ENCODE measurements around the gene RAB25. TPM values are rescaled to one million over a fixed set of nuclear protein-coding genes. Genes with fewer than 3 reads are reported as not detected.
A peak's percentile ranks its signal among the peaks of the same experiment; 100 is the strongest.

The RAB25 gene
- total and polyA plus RNA-seq, 4 experiments from 2014 or later, result 0.53 to 6.6 (median 3.7) TPM

GRCh38 chr1:156053768-156054499, 7.0 kb upstream of the RAB25 start, which contains the start of gene UBQLN4:
TSS of gene UBQLN4 (minus strand) at chr1:156053798. CDS start at chr1:156053701, 97 bp downstream.
- peak within 1 kb of the TSS; percentile 84 for H3K27ac ChIP-seq (ENCODE audit: low read depth, low read length)
- intact Hi-C loops (cut with micrococcal nuclease), result loop anchor here (1.0 to 5.0 kb wide), 9 partner anchors 28 to 229 kb away; partner anchors contain the start of genes GON4L, KHDC4, MEX3A and PMF1
- H3K4me3 ChIP-seq (ENCODE audit: low read length in 2 of 2), result peak within 1 kb of the TSS; percentile 96 to 99
- ChIA-PET POLR2A (ENCODE audit: partially characterized antibody) (interaction anchor here (0.7 to 1.9 kb wide), 7 partner anchors 9 to 229 kb away, joined by 3 to 11 read pairs (median 5); partner anchors contain the start of genes KHDC4, PMF1, SMG5 and SSR2), CTCF (ENCODE audit: partially characterized antibody) (interaction anchor here (0.7 to 1.3 kb wide), 2 partner anchors 33 to 65 kb away, joined by 4 to 6 read pairs; partner anchors contain the start of gene SSR2)
- H3K4me3 Mint-ChIP-seq, result peak within 1 kb of the TSS; percentile 94 to 98 (median 96)
- H3K36me3 Mint-ChIP-seq, result peaks cover 10 to 36% of the 10 kb centered on the region in 2 donors
- H3K27me3 ChIP-seq (ENCODE audit: insufficient read depth, low read length), result no peaks in the 10 kb centered on the region
- H3K4me1 Mint-ChIP-seq, result peaks cover 13 to 51% (median 30%) of the 10 kb centered on the region in 4 donors
- no peaks in the 10 kb centered on the region for H3K9me3 ChIP-seq (ENCODE audit: control insufficient read depth in 1 of 2, low read length in 2 of 2)
- no peaks in the 10 kb centered on the region for H3K27me3 Mint-ChIP-seq
- H3K27ac Mint-ChIP-seq, result peak within 1 kb of the TSS; percentile 93 to 99 (median 96)
- H3K4me1 ChIP-seq (ENCODE audit: insufficient read depth, low read length), result peaks cover 17% of the 10 kb centered on the region
- peaks cover 12% of the 10 kb centered on the region for H3K36me3 ChIP-seq (ENCODE audit: insufficient read depth, low read length)
- peak; percentile 83 to 88 (median 83) for DNase-seq
- peaks cover 0 to 3% (median 0%) of the 10 kb centered on the region in 8 donors for H3K9me3 Mint-ChIP-seq

DNA sequence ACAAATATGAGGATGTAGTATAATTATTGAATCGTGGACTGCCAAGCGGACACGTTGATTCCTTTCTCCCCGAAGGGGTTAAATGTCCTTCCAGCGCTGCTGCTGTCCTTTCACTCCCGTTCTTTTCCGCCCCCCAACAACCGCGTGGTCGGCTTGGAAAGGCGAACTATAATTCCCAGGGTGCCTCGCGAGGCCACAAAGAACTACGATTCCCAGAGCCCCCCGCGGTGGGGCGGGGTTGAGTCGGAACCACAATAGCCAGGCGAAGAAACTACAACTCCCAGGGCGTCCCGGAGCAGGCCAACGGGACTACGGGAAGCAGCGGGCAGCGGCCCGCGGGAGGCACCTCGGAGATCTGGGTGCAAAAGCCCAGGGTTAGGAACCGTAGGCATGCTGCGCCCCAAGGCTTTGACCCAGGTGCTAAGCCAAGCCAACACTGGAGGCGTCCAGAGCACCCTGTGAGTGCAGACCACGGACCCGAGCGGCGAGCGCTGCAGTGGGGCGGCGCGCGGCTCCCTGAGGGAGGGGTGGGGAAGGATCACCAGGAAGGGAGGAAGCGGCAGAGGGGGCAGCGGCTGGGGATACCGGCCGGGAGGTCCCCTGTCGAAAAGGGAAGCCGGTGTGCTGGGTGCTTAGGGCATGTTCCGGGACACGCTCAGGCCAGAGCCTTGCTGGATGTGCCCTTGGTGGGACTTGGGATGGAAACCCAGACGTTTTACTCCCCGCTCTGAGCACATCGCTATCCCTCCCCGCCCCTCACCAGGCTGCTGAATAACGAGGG, 6.3 kb upstream of the RAB25 start, which contains the start of gene LAMTOR2:
LAMTOR2 (plus strand) TSS at position 283 of the 781 bp plus-strand sequence; CDS start at position 391, 108 bp downstream.
- Mint-ChIP-seq H3K36me3 (peaks cover 5 to 29% of the 10 kb centered on the region in 2 donors), H3K9me3 (peaks cover 0 to 1% (median 0%) of the 10 kb centered on the region in 8 donors), H3K4me3 (peak within 1 kb of the TSS; percentile 93 to 98 (median 96)), H3K27me3 (no peaks in the 10 kb centered on the region), H3K27ac (peak within 1 kb of the TSS; percentile 93 to 99 (median 96)), H3K4me1 (peaks cover 13 to 48% (median 28%) of the 10 kb centered on the region in 4 donors)
- POLR2A ChIA-PET (ENCODE audit: partially characterized antibody), result interaction anchor here (0.7 to 1.9 kb wide), 6 partner anchors 34 to 228 kb away, joined by 3 to 11 read pairs (median 6); partner anchors contain the start of genes KHDC4, PMF1, SMG5 and SSR2
- peak within 1 kb of the TSS; percentile 96 to 99 for H3K4me3 ChIP-seq (ENCODE audit: low read length in 2 of 2)
- H3K27me3 ChIP-seq (ENCODE audit: insufficient read depth, low read length), result no peaks in the 10 kb centered on the region
- H3K36me3 ChIP-seq (ENCODE audit: insufficient read depth, low read length), result peaks cover 5% of the 10 kb centered on the region
- DNase-seq, result peak; percentile 91 to 95 (median 93)
- no peaks in the 10 kb centered on the region for H3K9me3 ChIP-seq (ENCODE audit: control insufficient read depth in 1 of 2, low read length in 2 of 2)
- peaks cover 17% of the 10 kb centered on the region for H3K4me1 ChIP-seq (ENCODE audit: insufficient read depth, low read length)
- peak within 1 kb of the TSS; percentile 84 for H3K27ac ChIP-seq (ENCODE audit: low read depth, low read length)
- intact Hi-C loops (cut with micrococcal nuclease), result loop anchor here (1.0 to 5.0 kb wide), 7 partner anchors 28 to 228 kb away; partner anchors contain the start of genes GON4L, KHDC4, MEX3A and PMF1
- CTCF ChIA-PET (ENCODE audit: partially characterized antibody), result interaction anchor here (0.7 kb wide), 1 partner anchor 34 kb away, joined by 6 read pairs; the partner anchor contains the start of gene SSR2

DNA sequence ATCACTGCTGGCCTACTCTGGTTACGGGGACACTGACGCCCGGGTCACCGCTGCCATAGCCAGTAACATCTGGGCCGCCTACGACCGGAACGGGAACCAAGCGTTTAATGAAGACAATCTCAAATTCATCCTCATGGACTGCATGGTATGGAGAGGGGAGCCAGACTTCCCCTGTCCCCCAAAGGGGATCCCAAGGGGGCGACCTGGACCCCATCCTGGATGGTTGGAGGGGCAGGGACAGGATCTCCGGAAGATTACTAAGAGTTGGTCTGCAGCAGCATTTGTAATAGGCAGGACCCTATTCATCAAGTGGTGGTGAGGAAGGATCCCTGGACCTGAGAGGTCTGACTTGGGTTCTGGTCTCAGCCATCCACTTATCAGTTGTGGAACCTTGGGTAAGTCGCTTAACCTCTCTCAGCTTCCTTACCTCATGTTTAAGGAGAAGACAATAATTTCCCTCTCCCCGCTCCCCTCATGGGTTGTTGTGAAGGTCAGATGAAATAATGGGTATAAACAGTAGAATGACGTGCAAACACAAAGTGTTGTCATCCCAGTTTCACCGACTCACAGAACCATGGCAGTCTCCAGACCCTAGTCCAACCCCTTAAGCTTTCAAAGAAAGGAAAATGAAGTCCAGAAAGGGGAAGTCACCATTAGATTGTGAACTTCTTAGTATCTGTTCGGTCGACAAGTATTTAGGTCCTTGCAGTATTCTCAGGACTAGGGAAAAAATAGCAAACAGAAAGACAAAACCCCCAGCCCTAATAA, 5.5 kb upstream of the RAB25 start:
- ChIA-PET CTCF (ENCODE audit: partially characterized antibody) (no interaction called here), POLR2A (ENCODE audit: partially characterized antibody) (no interaction called here)
- H3K36me3 Mint-ChIP-seq, result peaks cover 0 to 25% of the 10 kb centered on the region in 2 donors
- peak overlapping the region in 6 of 7 donors; percentile 93 to 99 (median 96) for H3K27ac Mint-ChIP-seq
- intact Hi-C loops (cut with micrococcal nuclease), result loop anchor here (2.0 kb wide), 3 partner anchors 157 to 227 kb away; partner anchors contain the start of genes GON4L, PMF1 and SMG5
- Histone ChIP-seq H3K4me3 (ENCODE audit: low read length in 2 of 2) (peak overlapping the region; percentile 96 to 99), H3K36me3 (ENCODE audit: insufficient read depth, low read length) (no peaks in the 10 kb centered on the region), H3K27ac (ENCODE audit: low read depth, low read length) (peak overlapping the region; percentile 84), H3K27me3 (ENCODE audit: insufficient read depth, low read length) (no peaks in the 10 kb centered on the region), H3K4me1 (ENCODE audit: insufficient read depth, low read length) (peaks cover 17% of the 10 kb centered on the region), H3K9me3 (ENCODE audit: control insufficient read depth in 1 of 2, low read length in 2 of 2) (no peaks in the 10 kb centered on the region)
- H3K4me3 Mint-ChIP-seq, result peak overlapping the region; percentile 90 to 98 (median 96)
- H3K4me1 Mint-ChIP-seq, result peaks cover 13 to 45% (median 27%) of the 10 kb centered on the region in 4 donors
- DNase-seq, result no peak
- H3K9me3 Mint-ChIP-seq, result no peaks in the 10 kb centered on the region
- H3K27me3 Mint-ChIP-seq, result no peaks in the 10 kb centered on the region

GRCh38 chr1:156056326-156056849, 4.6 kb upstream of the RAB25 start:
- Mint-ChIP-seq H3K4me1 (peaks cover 13 to 46% (median 28%) of the 10 kb centered on the region in 4 donors), H3K27me3 (no peaks in the 10 kb centered on the region), H3K27ac (peak overlapping the region in 4 of 7 donors; percentile 7 to 15 (median 11)), H3K9me3 (no peaks in the 10 kb centered on the region), H3K4me3 (peak overlapping the region in 7 of 8 donors; percentile 12 to 47 (median 21)), H3K36me3 (peaks cover 0 to 25% of the 10 kb centered on the region in 2 donors)
- Histone ChIP-seq H3K27ac (ENCODE audit: low read depth, low read length) (no peak overlapping the region), H3K4me1 (ENCODE audit: insufficient read depth, low read length) (peaks cover 17% of the 10 kb centered on the region), H3K27me3 (ENCODE audit: insufficient read depth, low read length) (no peaks in the 10 kb centered on the region), H3K4me3 (ENCODE audit: low read length in 2 of 2) (no peak overlapping the region), H3K36me3 (ENCODE audit: insufficient read depth, low read length) (no peaks in the 10 kb centered on the region), H3K9me3 (ENCODE audit: control insufficient read depth in 1 of 2, low read length in 2 of 2) (no peaks in the 10 kb centered on the region)
- ChIA-PET POLR2A (ENCODE audit: partially characterized antibody) (no interaction called here), CTCF (ENCODE audit: partially characterized antibody) (no interaction called here)
- intact Hi-C loops (cut with micrococcal nuclease), result no loop called here
- DNase-seq, result no peak

GRCh38 chr1:156062189-156062588, 1.2 kb downstream of the RAB25 start:
- no peak overlapping the region for H3K27ac ChIP-seq (ENCODE audit: low read depth, low read length)
- H3K4me3 ChIP-seq (ENCODE audit: low read length in 2 of 2), result no peak overlapping the region
- Mint-ChIP-seq H3K4me1 (peaks cover 4 to 11% (median 6%) of the 10 kb centered on the region in 4 donors), H3K36me3 (peaks cover 0 to 8% of the 10 kb centered on the region in 2 donors), H3K27me3 (no peaks in the 10 kb centered on the region), H3K9me3 (no peaks in the 10 kb centered on the region), H3K27ac (no peak overlapping the region), H3K4me3 (peak overlapping the region in 1 of 8 donors; percentile 17)
- ChIA-PET CTCF (ENCODE audit: partially characterized antibody) (no interaction called here), POLR2A (ENCODE audit: partially characterized antibody) (interaction anchor here (1.5 kb wide), 1 partner anchor 739 kb away, joined by 3 read pairs; no protein-coding TSS in a partner anchor)
- H3K27me3 ChIP-seq (ENCODE audit: insufficient read depth, low read length), result no peaks in the 10 kb centered on the region
- H3K4me1 ChIP-seq (ENCODE audit: insufficient read depth, low read length), result no peaks in the 10 kb centered on the region
- DNase-seq, result no peak
- H3K9me3 ChIP-seq (ENCODE audit: control insufficient read depth in 1 of 2, low read length in 2 of 2), result no peaks in the 10 kb centered on the region
- intact Hi-C loops (cut with micrococcal nuclease), result no loop called here
- no peaks in the 10 kb centered on the region for H3K36me3 ChIP-seq (ENCODE audit: insufficient read depth, low read length)

GRCh38 chr1:156063997-156064285, 3.0 kb downstream of the RAB25 start:
- ChIA-PET CTCF (ENCODE audit: partially characterized antibody) (interaction anchor here (1.5 to 2.2 kb wide), 2 partner anchors 19 to 126 kb away, joined by 3 to 8 read pairs; no protein-coding TSS in a partner anchor), POLR2A (ENCODE audit: partially characterized antibody) (no interaction called here)
- no peaks in the 10 kb centered on the region for H3K9me3 ChIP-seq (ENCODE audit: control insufficient read depth in 1 of 2, low read length in 2 of 2)
- no peaks in the 10 kb centered on the region for H3K4me1 ChIP-seq (ENCODE audit: insufficient read depth, low read length)
- Mint-ChIP-seq H3K4me3 (no peak overlapping the region), H3K27me3 (no peaks in the 10 kb centered on the region), H3K27ac (peak overlapping the region in 1 of 7 donors; percentile 57), H3K9me3 (no peaks in the 10 kb centered on the region), H3K36me3 (no peaks in the 10 kb centered on the region), H3K4me1 (peaks cover 3 to 15% (median 6%) of the 10 kb centered on the region in 4 donors)
- DNase-seq, result no peak
- H3K27ac ChIP-seq (ENCODE audit: low read depth, low read length), result no peak overlapping the region
- intact Hi-C loops (cut with micrococcal nuclease), result no loop called here
- no peaks in the 10 kb centered on the region for H3K27me3 ChIP-seq (ENCODE audit: insufficient read depth, low read length)
- H3K4me3 ChIP-seq (ENCODE audit: low read length in 2 of 2), result no peak overlapping the region
- H3K36me3 ChIP-seq (ENCODE audit: insufficient read depth, low read length), result no peaks in the 10 kb centered on the region
